ENCODE results near the gene CAMK1D.

GRCh38 chr10:12661671-12662070 lies 312.3 kb downstream of the CAMK1D start:
- no peak for TF ChIP-seq CTCF (tag by site-specific recombination; IDR thresholded peaks at IDR 0.05)
- TF ChIP-seq ZNF791 (tag by site-specific recombination; IDR thresholded peaks at IDR 0.05): no peak
- no peak for TF ChIP-seq ZBTB8A (tag by site-specific recombination; IDR thresholded peaks at IDR 0.05)
- no peak for TF ChIP-seq PRDM10 (tag by site-specific recombination; IDR thresholded peaks at IDR 0.05)
- no peak for TF ChIP-seq REST (tag by site-specific recombination; IDR thresholded peaks at IDR 0.05)

Measured in HEK293 (cell line).